Amygdala (tissue), 56 donors: Measurements from ENCODE around the gene RARS1.

ENCODE experiments used
- DNase-seq, 56 donors: peaks; one replicate each; lab custom pipeline; 2025; lab: John Stamatoyannopoulos, UW

The RARS1 gene

DNA sequence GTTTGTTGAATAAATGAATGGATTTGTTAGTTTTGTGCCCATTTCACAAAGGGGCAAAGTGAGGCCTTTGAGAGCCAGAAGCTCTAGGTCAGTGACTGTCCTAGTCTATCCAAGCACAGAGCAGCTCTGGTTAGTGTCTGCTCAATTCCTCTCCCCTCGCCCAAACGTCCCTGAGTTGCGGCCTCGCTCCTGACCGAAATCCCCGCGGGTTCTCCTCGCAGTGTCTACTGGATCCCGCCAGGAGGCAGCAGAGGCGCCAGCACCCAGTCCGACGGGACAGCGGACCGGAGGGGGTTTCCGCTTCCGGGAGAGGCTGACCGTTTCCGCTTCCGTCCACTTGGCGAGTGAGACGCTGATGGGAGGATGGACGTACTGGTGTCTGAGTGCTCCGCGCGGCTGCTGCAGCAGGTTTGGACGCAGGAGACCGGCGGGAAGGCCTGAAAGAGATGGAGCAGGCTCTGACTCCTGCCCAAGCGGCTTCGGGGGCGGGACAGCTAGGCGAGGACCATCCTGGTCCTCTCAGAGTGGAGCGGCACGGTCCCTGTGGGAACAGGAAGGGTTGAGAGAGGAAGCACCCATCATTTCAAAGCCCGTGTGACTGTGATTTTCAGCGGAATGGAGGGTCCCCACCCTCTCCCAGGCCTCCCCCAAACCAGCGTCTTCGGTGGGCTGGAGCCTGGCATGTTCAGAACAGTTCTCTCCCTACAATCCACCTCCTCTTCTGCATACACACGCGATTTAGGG lies at the start of gene RARS1:
Gene RARS1, plus strand, starts transcription at position 336 of the 744 bp plus-strand sequence. Its CDS starts 28 bp downstream, at position 364.
- peak; percentile 70 to 97 (median 89) for DNase-seq

DNA sequence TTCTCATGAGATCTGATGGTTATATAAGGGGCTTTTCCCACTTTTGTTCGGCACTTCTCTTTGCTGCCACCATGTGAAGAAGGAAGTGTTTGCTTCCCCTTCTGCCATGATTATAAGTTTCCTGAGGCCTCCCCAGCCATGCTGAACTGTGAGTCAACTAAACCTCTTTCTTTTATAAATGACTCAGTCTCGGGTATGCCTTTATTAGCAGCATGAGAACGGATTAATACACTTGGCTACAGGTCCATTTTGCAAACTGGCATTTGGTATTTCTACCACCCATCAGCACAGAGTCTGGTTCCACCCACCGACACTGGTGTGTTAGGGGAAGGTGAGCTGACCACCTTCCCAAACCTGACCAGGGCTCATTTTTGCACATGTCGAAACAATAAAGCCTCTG lies 47.9 kb upstream of the RARS1 start:
- DNase-seq: no peak

DNA sequence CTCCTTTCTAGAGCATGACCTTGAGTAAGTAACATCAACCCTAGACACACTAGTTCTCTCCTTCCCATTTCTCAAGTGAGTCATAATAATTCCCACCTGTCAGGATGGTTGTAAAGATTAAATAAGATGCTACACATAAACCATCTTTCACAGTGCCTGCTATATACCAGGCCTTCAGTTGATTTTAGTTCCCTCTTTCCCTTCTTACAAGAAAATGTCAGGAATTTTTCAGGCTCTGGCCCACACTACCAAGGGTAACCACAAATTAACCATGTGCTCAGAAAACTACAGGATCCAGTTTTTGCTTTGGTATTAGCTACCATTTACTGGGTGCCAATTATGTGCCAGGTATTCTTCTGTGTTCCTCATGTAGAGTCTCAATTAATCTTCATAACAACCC lies 42.7 kb upstream of the RARS1 start:
- DNase-seq: no peak

DNA sequence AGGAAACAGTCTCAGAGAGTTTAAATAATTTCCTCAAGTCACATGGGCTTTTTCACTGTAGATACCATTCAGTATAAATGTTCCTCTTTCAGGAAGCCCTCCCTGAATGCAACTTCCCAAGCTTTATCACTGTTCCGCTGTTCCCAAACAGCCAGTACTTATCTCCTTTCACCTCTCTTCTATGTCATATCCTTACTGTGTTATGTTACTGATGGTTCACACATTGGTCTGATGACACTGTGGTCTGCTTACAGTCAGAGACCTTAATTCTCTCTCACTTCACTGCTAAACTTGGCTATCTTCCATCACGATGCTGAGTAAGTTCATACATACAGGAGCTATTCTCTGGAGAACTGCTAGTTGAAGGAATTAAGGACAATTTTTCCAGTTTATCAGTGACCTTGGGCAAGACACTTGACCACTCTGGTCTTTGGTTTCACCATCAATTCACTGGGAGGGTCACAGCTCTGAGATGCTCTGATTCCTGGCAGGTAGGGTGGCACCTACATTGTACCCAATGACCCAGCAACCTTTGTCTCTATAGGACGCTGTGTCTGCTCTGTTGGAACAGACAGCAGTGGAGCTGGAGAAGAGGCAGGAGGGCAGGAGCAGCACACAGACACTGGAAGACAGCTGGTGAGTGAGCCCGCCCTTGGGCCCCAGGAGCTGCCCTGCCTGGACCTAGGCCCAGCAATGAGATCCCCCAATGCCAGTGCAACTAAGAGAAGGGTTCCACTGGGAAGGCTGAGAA lies 42.1 kb upstream of the RARS1 start:
- no peak for DNase-seq

DNA sequence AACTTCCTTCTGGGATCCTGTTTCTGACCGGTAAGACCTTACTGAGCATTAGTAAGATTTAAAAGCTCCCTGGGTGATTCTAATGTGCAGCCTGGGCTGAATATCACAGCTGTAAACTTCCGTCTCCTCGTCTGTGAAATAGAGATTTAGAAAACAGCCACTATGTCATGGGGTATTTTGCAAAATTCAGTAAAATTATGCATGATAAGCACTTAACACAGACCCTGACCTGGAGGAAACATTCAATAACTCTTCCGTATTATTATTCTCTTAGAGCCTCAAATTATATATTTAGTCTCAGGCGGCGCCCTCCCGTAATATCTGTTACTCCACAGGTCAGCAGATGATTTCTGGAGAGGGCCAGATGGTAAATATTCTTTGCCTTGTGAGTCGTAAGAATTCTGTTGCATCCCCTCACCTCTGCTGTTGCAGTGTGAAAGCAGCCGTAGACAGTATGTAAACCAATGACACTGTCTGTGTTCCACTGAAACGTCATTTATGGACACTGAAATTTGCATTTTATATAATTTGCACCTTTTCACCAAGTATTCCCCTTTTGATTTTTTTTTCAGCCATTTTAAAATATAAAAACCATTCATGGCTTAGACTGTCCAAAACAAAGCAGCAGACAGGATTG lies 39.2 kb upstream of the RARS1 start:
- DNase-seq: no peak

DNA sequence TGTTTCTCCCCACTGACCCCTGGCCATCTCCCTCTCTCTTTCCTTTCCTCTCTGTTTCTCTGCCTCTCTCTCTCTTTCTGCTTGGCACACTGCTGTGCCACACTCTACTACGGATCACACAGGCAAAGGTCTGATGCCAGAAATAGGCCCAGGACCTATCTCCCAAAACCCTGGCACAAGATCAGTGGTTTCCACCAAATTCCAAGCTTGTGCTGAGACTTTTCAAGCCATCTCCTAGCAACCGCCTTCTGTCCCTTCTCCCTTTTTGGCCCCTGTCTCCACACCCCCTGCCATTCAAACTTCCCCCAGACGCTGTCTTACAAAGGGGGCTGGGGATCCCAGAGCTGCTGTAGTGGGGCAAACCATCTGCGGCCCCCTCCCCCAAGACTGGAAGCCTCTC lies 38.5 kb upstream of the RARS1 start:
- DNase-seq: peak in 4 of 56 donors; percentile 8 to 28 (median 10)

DNA sequence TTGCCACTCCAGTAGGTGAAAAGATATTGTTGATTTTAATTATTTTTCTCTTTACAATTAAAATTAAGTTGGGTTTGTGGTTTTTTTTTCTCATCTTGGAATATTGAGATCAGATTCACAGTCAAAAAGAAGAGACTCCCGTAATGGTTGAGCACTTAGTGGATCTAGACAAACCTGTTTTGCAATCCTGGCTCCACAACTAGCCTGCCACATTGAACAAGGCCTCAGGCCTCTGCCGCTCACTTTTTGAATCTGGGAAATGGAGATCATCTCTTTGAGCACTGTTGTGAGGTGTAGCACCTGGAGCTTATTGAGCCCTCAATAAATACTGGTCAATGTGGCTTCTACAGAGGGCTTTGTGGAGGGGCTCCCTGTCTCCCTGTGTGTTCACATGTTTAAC lies 37.1 kb upstream of the RARS1 start:
- DNase-seq: no peak

DNA sequence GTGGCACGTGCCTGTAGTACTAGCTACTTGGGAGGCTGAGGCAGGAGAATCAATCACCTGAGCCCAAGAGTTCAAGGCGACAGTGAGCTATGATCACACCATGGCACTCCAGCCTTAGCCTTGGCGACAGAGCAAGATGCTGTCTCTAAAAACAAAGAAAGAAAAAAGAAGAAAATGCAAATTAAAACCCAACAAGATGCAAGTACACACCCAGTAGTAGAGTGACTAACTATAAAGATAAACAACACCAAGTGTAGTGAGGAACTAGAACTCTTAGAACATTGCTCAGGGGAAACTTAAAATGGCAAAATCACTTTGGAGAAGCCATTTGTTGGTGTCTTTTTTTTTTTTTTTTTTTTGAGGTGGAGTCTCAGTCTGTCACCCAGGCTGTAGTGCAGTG lies 34.7 kb upstream of the RARS1 start:
- no peak for DNase-seq

DNA sequence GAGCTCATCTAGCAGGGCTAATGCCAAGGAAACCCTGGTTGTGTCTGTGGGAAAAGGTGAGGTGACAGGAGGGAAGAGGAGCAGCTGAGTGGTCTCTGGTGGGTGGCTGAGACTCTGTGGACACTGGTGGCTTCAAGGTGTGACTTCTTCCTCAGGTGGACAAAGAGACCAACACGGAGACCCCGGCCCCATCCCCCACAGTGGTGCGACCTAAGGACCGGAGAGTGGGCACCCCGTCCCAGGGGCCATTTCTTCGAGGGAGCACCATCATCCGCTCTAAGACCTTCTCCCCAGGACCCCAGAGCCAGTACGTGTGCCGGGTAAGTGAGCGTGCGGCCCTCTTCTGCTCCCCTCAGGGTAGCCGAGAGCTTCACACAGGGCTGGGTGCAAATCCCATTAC lies 31.1 kb upstream of the RARS1 start:
- DNase-seq: no peak

DNA sequence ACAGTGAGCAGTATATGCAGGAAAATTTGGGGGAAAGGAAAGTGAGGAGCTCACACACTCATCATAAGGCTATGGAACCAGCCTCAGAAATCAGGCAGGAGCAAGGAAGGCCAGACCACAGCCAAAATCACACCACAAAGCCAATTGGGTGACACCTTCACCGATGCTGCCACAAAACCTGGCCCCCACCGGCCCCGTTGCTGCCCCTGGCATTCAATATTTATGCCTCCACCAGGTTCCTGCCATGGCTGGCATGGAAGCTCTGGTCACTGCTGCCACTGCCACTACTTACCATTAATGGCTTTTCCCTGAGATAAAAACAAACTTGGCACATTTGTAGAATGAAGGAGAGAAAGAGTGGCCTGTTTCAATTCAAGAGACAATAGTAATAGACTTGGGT lies 28.7 kb upstream of the RARS1 start:
- DNase-seq: no peak

DNA sequence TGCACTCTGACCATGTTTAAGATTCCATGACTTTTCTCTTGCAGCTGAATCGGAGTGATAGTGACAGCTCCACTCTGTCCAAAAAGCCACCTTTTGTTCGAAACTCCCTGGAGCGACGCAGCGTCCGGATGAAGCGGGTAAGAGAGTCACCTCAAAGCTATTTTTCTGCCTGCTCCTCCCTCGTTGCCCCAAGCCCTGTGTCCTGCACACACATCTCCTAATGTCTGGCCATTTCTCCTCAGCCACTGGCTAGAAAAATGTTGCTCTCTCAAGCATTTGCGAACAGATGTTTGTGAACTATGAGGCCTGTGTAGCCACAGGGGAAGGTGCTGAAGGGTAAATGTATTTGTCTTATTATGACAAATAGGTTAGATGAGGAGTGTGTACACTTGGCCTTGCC lies 25.7 kb upstream of the RARS1 start:
- DNase-seq: no peak

DNA sequence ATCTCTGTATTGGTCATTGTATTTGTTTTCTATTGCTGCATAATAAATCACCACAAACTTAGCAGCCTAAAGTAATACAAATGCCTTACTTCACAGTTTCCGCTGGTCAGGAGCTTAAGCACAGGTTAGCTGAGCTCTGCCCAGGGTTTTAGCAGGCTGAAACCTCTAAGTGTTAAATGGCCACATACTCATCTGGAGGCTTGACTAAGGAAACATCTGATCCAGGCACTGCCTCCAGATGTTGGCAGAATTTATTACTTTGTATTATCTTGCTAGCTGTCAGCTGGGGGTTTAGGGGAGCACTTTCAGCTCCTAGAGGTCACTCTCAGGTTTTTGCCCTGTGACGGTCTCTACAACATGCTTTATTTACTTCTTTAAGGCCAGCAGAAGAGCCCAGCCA lies 23.2 kb upstream of the RARS1 start:
- DNase-seq: no peak

DNA sequence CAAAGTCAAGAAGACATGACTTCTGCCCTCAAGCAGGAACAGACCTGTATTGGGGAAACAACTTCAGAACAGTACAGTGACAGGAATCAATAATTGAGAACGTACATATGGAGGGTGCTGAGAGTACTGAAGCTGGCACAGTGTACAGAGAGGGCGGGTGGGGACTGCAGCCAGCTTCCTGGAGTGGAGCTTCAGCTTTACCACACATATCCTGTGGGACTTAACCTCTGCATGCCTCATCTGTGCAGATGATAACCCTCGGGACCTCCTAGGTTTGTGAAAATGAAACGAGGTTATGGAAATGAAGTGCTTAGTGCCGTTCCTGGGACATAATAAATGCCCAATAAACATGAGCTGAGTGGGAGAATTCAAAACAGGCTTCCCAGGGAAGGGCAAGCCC lies 22.1 kb upstream of the RARS1 start:
- DNase-seq: no peak

DNA sequence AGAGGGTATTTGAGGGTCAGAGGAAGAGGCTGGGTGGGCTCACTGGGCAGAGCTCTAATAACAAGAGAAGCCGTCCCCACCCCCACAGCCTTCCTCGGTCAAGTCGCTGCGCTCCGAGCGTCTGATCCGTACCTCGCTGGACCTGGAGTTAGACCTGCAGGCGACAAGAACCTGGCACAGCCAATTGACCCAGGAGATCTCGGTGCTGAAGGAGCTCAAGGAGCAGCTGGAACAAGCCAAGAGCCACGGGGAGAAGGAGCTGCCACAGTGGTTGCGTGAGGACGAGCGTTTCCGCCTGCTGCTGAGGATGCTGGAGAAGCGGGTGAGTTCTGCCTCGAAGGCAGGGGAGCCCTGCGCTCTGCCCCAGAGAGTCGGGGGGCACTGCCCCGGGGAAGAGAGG lies 21.6 kb upstream of the RARS1 start:
- no peak for DNase-seq

DNA sequence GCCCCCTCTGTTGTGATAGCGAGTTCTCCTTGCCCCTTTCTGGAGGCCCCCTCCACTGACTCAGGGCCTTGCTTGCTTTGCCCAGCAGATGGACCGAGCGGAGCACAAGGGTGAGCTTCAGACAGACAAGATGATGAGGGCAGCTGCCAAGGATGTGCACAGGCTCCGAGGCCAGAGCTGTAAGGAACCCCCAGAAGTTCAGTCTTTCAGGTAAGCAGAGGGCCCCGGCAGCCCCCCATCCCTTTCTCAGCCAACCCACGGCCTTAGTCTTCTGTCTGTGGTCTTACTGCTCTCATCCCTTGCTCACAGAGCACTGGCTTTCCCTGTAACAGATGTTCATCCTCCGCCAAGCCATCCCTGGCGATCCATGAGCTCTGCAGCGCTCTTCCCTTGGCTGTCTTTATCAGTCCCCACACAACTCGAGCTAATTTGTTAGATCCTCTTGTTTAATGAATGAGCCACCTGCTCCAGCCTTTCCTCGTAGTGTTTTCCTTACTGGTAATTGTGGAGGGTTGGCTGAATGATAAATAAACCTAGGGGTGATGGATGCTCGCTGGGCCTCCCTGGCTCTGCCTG lies 18.4 kb upstream of the RARS1 start:
- DNase-seq: no peak

DNA sequence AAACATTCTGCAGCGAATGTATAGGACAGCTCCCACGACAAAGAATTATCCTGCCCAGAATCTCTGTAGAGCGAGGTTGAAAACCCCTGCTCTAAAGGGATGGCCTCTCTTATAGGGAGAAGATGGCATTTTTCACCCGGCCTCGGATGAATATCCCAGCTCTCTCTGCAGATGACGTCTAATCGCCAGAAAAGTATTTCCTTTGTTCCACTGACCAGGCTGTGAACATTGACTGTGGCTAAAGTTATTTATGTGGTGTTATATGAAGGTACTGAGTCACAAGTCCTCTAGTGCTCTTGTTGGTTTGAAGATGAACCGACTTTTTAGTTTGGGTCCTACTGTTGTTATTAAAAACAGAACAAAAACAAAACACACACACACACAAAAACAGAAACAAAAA lies 17.4 kb upstream of the RARS1 start:
- DNase-seq: no peak

DNA sequence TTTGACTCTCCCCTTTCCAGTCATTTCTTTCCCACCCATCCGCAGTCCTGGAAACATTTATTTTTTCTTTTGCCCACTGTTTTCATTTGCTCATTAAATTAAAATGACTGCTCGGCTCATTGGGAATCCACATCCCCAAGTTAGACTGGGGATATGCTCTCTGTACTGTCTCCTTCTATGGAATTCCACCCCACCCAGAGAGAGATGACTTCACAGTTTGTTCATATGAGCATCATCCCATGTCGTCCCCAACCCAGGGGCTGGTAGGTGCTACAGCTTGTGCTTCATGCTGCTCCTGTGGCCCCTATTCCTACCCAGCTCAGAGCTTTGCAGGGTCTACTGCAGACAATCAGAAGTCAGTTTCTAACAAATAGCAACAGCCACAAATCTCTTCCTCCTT lies 16.5 kb upstream of the RARS1 start:
- DNase-seq: no peak

DNA sequence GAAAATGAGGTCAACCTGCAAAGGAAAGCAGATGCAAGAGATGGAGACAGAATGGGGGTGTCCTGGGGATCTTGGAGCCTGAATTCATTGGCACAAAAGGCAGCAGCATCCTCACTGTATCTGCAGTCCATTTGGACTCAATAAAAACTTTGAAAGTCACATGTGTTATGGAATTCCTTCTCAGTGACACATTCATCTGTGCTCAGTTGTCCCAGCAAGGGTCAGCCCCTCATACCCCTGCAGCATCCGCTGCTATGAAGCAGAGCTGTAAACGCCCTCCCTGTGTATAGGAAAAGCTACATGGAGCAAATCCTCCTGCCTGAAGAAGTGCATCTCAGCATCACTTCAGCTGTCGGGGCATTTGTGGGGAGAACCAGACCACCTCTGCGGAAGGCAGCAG lies 14.5 kb upstream of the RARS1 start:
- no peak for DNase-seq

DNA sequence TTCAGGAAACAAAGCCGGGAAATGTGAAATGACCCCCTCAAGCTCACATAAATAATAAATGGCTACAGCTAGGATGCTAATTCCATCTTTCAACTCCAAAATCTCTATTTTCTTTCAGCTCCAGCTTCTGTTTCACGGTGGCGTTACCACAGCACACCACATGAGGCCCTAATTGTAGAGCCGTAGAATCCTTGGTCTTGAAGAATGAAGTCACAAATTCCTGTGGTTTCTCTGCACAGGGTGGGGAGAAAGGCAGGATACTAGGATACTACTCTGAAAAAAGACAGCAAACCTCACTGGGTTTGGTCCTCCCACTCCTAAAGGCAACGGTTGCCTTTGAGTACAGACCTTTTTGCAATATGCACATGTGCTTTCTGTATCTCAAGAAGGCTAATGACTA lies 13.9 kb upstream of the RARS1 start:
- no peak for DNase-seq

DNA sequence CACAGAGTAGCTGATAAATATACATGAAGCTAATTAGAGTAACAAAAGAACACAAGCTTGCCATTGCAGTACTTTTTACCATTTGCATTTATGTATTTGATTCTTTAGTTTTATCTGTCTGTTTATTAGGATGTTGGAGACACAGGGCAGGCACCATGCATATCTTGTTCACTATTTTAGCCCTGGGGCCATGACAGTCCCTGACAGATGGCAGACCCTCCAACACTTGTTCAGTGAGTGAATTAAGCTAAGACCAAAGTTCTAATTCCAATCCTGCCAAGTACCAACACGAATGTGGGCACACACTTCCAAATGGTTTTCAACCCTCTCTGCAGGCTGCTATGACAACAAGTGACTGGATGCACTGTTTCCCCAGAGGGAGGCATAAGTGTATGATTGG lies 12.0 kb upstream of the RARS1 start:
- no peak for DNase-seq

DNA sequence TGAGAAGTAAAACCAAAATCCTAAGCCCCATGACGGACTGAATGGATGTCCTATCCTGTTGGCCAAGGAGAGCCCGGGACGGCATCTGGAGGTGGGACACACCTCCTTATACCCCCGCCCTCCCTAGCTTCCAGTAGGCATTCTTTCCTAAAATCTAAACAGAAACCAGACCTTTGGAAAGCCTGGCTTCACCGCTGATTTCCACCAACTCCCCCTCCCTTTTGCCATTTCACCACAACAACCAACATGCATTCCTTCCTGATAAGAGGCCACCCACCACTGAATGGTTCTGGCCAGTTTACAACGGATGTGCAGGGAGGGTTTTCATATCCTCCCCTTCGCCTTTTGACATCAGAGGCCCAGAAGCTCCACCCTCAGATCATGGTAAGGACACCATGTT lies 9.2 kb upstream of the RARS1 start:
- no peak for DNase-seq
